Caki2 (cell line): Measurements from ENCODE around the gene EVI5L. TPM values are rescaled to one million over a fixed set of nuclear protein-coding genes. Genes with fewer than 3 reads are reported as not detected.

ENCODE experiments used
- DNase-seq: peaks from one replicate; pipeline ENCODE4 v3.0.0-alpha.2; 2015; ENCODE audit warnings: low read depth
- in situ Hi-C: cut with HindIII; loops from 2 replicates; pipeline ENCODE4 v1.10.0; 2016; ENCODE audit warnings: low sequenced_read_pairs, low pct_unique_long_range_greater_than_20kb, mixed read lengths
- total RNA-seq: library from RNA; depleted of rRNA; stranded (reverse); fragments of >200 nt; shearing (Covaris generic); gene quantifications from 2 replicates; pipeline ENCODE4 v1.2.3, GENCODE V29; 2014; ENCODE audit warnings: low replicate concordance

Gene EVI5L
- total RNA-seq, 1 experiment from 2014 or later = 2.9 TPM

- DNase-seq = no peak
- in situ Hi-C loops = no loop called here
Observed at GRCh38 chr19:7901337-7901736, 71.3 kb downstream of the EVI5L start.

- in situ Hi-C loops = no loop called here
- DNase-seq = no peak
Observed at GRCh38 chr19:7902796-7903243, 72.8 kb downstream of the EVI5L start.

- peak; percentile 96 for DNase-seq
- in situ Hi-C loops = no loop called here
Observed at GRCh38 chr19:7903244-7904073, 73.4 kb downstream of the EVI5L start, which contains the start of gene MAP2K7. Gene MAP2K7 (plus strand): TSS chr19:7903877. CDS start chr19:7903945, 68 bp downstream.

- DNase-seq = no peak
Observed at GRCh38 chr19:7904074-7905020, 74.3 kb downstream of the EVI5L start.

GRCh38 chr19:7905268-7905667 is 75.2 kb downstream of the EVI5L start:
- no peak for DNase-seq
- in situ Hi-C loops = no loop called here

More at GRCh38 chr19:7904074-7905020, 74.3 kb downstream of the EVI5L start:
- in situ Hi-C loops = no loop called here

- DNase-seq = no peak
- in situ Hi-C loops = no loop called here
Observed at GRCh38 chr19:7905859-7906258, 75.8 kb downstream of the EVI5L start.

GRCh38 chr19:7907122-7907521 is 77.1 kb downstream of the EVI5L start:
- in situ Hi-C loops = no loop called here

GRCh38 chr19:7907544-7907943 is 77.5 kb downstream of the EVI5L start:
- no peak for DNase-seq
- in situ Hi-C loops = no loop called here

More at GRCh38 chr19:7907122-7907521, 77.1 kb downstream of the EVI5L start:
- no peak for DNase-seq

GRCh38 chr19:7908078-7908699 is 78.2 kb downstream of the EVI5L start:
- no peak for DNase-seq
- in situ Hi-C loops = no loop called here

- DNase-seq = no peak
- in situ Hi-C loops = no loop called here
Observed at GRCh38 chr19:7908742-7909461, 78.9 kb downstream of the EVI5L start.

- in situ Hi-C loops = no loop called here
Observed at GRCh38 chr19:7909471-7910067, 79.6 kb downstream of the EVI5L start.

GRCh38 chr19:7910321-7911161 is 80.5 kb downstream of the EVI5L start:
- no peak for DNase-seq

More at GRCh38 chr19:7909471-7910067, 79.6 kb downstream of the EVI5L start:
- no peak for DNase-seq

GRCh38 chr19:7911508-7912143 is 81.6 kb downstream of the EVI5L start:
- in situ Hi-C loops = no loop called here
- no peak for DNase-seq

More at GRCh38 chr19:7910321-7911161, 80.5 kb downstream of the EVI5L start:
- in situ Hi-C loops = no loop called here

- in situ Hi-C loops = no loop called here
- no peak for DNase-seq
Observed at GRCh38 chr19:7912144-7912696, 82.2 kb downstream of the EVI5L start.

GRCh38 chr19:7912697-7913564 is 82.9 kb downstream of the EVI5L start:
- DNase-seq = no peak
- in situ Hi-C loops = no loop called here
